ENCODE data around the gene MTUS2.

The MTUS2 gene

DNA sequence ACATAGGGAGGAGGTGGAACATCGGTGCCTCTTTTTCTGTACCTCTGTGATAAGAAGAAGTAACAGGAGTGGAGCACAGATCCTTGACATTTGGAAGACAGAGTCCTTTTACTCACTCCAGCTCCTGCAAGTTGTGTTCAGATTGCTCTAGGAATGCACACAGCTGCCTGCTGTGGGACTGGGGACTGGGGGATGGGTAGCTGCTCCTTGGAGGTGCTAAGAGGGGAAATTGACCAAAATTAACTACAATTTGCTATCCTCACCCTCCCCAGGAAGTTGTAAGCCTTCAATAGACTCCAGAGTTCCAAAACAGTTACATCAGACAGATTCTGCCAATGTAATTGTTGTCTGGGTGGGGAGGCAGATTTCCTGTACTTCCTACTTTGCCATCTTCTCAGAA lies 317.9 kb downstream of the MTUS2 start:
- H3K27ac ChIP-seq (ENCODE audit: low read length), result no peak overlapping the region
- no peaks in the 10 kb centered on the region for H3K4me1 ChIP-seq (ENCODE audit: low read length)
- H3K9ac ChIP-seq (ENCODE audit: low read length), result no peak overlapping the region
- no peak for DNase-seq
- no peak overlapping the region for H3K4me3 ChIP-seq (ENCODE audit: low read length)
- H2AFZ ChIP-seq (ENCODE audit: low read length), result no peak overlapping the region
- H3K9me3 ChIP-seq (replicated peaks; ENCODE audit: insufficient read depth, low read length), result no peaks in the 10 kb centered on the region
- no peaks in the 10 kb centered on the region for H3F3A ChIP-seq (ENCODE audit: insufficient read depth, low read length)
- no peaks in the 10 kb centered on the region for H4K20me1 ChIP-seq (ENCODE audit: insufficient read depth, low read length)
- no peaks in the 10 kb centered on the region for H3K79me2 ChIP-seq (ENCODE audit: low read length)
- H3K4me2 ChIP-seq (ENCODE audit: low read depth, low read length), result no peak overlapping the region
- H3K36me3 ChIP-seq (replicated peaks; ENCODE audit: insufficient read depth, low read length), result no peaks in the 10 kb centered on the region
- TF ChIP-seq EZH2 (optimal IDR thresholded peaks at IDR 0.05; ENCODE audit: low read depth, low read length) (no peak), EZH2phosphoT487 (IDR thresholded peaks at IDR 0.05; ENCODE audit: low read length) (no peak)
- TF ChIP-seq, protein P1, sequence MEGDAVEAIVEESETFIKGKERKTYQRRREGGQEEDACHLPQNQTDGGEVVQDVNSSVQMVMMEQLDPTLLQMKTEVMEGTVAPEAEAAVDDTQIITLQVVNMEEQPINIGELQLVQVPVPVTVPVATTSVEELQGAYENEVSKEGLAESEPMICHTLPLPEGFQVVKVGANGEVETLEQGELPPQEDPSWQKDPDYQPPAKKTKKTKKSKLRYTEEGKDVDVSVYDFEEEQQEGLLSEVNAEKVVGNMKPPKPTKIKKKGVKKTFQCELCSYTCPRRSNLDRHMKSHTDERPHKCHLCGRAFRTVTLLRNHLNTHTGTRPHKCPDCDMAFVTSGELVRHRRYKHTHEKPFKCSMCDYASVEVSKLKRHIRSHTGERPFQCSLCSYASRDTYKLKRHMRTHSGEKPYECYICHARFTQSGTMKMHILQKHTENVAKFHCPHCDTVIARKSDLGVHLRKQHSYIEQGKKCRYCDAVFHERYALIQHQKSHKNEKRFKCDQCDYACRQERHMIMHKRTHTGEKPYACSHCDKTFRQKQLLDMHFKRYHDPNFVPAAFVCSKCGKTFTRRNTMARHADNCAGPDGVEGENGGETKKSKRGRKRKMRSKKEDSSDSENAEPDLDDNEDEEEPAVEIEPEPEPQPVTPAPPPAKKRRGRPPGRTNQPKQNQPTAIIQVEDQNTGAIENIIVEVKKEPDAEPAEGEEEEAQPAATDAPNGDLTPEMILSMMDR (IDR thresholded peaks at IDR 0.05; ENCODE audit: low read length), result no peak
- H3K27me3 ChIP-seq (replicated peaks; ENCODE audit: insufficient read depth, low read length), result no peaks in the 10 kb centered on the region
- H3K9me2 ChIP-seq (replicated peaks; ENCODE audit: insufficient read depth, low read length), result no peaks in the 10 kb centered on the region

DNA sequence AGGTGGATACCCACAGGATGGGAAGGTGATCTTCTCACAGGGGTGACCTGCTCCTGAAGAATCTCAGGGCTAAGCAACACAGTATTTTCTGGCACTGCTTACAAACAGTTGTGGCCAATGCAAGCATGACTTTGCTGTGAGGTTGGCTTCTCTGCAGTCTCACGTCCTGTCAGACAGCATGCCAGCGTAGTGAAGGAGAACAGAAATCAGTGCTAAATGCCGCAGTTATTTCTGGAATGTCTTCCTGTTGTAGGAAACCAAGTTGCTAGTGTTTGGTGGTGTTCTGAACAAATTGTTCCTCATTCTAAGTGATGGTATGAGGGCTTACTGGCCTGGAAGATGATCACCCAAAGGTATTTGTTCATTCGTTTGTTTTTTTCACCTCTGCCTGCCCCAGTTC lies 320.1 kb downstream of the MTUS2 start:
- no peak overlapping the region for H3K27ac ChIP-seq (ENCODE audit: low read length)

DNA sequence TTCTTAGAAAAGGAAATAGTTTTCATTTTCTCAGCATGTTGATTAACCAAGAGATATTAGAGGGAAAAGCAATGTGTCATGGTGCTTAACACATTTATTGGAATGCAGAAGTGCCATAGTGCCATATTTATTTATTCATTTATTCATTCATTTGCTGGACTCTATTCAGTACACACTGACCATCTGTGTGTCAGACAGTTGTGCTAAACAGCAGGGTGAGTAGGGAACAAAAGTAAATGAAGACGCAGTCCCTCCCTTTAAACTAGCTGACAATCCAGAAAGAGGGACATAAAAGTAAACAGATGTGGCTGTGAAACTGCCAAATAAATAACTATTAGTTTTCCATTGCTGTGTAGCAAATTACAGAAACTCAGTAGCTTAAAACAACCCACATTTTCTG lies 323.7 kb downstream of the MTUS2 start:
- H2AFZ ChIP-seq (ENCODE audit: low read length), result no peak overlapping the region
- H3K27ac ChIP-seq (ENCODE audit: low read length), result no peak overlapping the region
- no peak overlapping the region for H3K9ac ChIP-seq (ENCODE audit: low read length)
- H3K9me2 ChIP-seq (replicated peaks; ENCODE audit: insufficient read depth, low read length), result no peaks in the 10 kb centered on the region
- H3F3A ChIP-seq (ENCODE audit: insufficient read depth, low read length), result no peaks in the 10 kb centered on the region
- H3K4me2 ChIP-seq (ENCODE audit: low read depth, low read length), result no peak overlapping the region
- DNase-seq, result no peak
- H3K27me3 ChIP-seq (replicated peaks; ENCODE audit: insufficient read depth, low read length), result no peaks in the 10 kb centered on the region
- H3K79me2 ChIP-seq (ENCODE audit: low read length), result no peaks in the 10 kb centered on the region
- no peaks in the 10 kb centered on the region for H3K9me3 ChIP-seq (replicated peaks; ENCODE audit: insufficient read depth, low read length)
- H3K36me3 ChIP-seq (replicated peaks; ENCODE audit: insufficient read depth, low read length), result no peaks in the 10 kb centered on the region
- no peaks in the 10 kb centered on the region for H4K20me1 ChIP-seq (ENCODE audit: insufficient read depth, low read length)
- no peak overlapping the region for H3K4me3 ChIP-seq (ENCODE audit: low read length)
- H3K4me1 ChIP-seq (ENCODE audit: low read length), result no peaks in the 10 kb centered on the region
- TF ChIP-seq, protein P1 (IDR thresholded peaks at IDR 0.05; ENCODE audit: low read length), result no peak
- no peak for TF ChIP-seq EZH2phosphoT487 (IDR thresholded peaks at IDR 0.05; ENCODE audit: low read length)
- TF ChIP-seq EZH2 (optimal IDR thresholded peaks at IDR 0.05; ENCODE audit: low read depth, low read length), result no peak

More for the DNA sequence above, 320.1 kb downstream of the MTUS2 start:
- no peak for DNase-seq
- Histone ChIP-seq H3K27me3 (replicated peaks; ENCODE audit: insufficient read depth, low read length) (no peaks in the 10 kb centered on the region), H3F3A (ENCODE audit: insufficient read depth, low read length) (no peaks in the 10 kb centered on the region), H3K36me3 (replicated peaks; ENCODE audit: insufficient read depth, low read length) (no peaks in the 10 kb centered on the region), H3K9me2 (replicated peaks; ENCODE audit: insufficient read depth, low read length) (no peaks in the 10 kb centered on the region), H3K4me3 (ENCODE audit: low read length) (no peak overlapping the region), H3K4me1 (ENCODE audit: low read length) (no peaks in the 10 kb centered on the region), H3K9me3 (replicated peaks; ENCODE audit: insufficient read depth, low read length) (no peaks in the 10 kb centered on the region), H3K9ac (ENCODE audit: low read length) (no peak overlapping the region), H2AFZ (ENCODE audit: low read length) (no peak overlapping the region), H3K79me2 (ENCODE audit: low read length) (no peaks in the 10 kb centered on the region), H4K20me1 (ENCODE audit: insufficient read depth, low read length) (no peaks in the 10 kb centered on the region), H3K4me2 (ENCODE audit: low read depth, low read length) (no peak overlapping the region)
- TF ChIP-seq EZH2 (optimal IDR thresholded peaks at IDR 0.05; ENCODE audit: low read depth, low read length) (no peak), EZH2phosphoT487 (IDR thresholded peaks at IDR 0.05; ENCODE audit: low read length) (no peak)
- TF ChIP-seq, protein P1 (IDR thresholded peaks at IDR 0.05; ENCODE audit: low read length), result no peak

All from MM.1S (cell line).